T-helper 22 cell (primary cell): ENCODE measurements around the gene YIF1A.
A peak's percentile ranks its signal among the peaks of the same experiment; 100 is the strongest.
"Not testable (repeated sequence)": the region's sequence is repeated elsewhere in the genome, so short reads cannot be mapped to it uniquely, and the experiment has no call there.

ENCODE experiments used
- DNase-seq: peaks from one replicate; pipeline ENCODE4 v3.0.0-alpha.2; 2020; ENCODE audit warnings: low read depth

YIF1A gene

DNA sequence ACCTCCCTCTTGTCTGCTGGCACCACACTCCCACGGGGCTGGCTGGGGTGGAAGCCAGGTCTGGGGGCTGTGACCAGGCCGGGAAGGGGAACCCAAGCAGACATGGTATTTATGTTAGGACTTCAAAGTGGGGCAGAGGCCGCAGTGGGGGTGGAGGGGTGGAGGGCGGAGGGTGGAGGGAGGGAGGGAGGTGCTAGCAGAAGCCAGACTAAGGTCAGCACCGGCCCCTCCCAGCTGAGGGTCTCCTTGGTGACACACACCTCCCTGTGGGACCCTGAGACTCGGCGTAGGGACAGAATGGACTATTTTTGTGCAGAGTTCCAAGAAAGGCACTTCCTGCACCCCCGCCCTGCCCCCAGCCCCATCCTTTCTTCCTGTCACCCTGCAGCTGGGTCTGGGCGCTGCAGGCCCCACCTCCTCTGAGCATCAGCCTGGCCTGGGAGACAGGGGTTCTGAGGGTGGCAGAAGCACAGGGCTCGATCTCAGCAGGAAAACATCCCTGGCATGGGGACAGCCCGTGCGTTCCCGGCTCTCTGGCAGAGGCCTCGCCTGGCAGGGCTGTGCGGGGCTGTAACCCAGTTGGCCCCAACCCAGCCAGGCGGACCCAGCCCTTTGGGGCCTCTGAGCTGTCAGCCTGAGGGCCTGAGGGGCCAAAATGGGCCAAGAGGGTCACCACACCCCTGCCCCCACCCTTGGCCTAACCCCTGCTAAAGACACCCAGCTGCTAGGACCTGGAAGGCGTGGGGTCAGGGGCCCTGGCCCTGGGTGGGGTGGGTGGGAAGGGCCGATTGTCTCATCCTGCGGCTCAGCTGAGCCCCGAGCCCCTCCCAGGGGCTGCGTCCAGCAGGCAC is 37.5 kb upstream of the YIF1A start:
- no peak for DNase-seq

DNA sequence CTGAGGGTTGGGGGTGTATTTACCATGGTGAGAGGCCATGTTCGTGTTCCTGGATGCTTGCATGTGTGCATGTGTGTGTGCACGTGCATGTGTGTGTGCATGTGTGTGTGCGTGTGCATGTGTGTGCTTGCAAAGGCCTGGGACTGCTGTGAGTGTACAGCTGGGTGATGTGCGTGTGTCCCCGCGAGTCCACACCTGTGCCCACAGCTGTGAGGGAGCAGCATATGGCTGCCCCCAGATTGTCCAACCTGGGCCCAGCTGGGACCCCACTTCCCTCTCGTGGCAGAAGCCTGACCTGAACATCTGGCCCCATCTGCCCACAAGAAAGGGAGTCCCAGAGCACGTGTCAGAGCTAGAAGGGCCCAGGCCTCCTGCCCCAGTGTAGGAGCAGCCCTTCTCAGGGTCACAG is 36.3 kb upstream of the YIF1A start:
- no peak for DNase-seq

DNA sequence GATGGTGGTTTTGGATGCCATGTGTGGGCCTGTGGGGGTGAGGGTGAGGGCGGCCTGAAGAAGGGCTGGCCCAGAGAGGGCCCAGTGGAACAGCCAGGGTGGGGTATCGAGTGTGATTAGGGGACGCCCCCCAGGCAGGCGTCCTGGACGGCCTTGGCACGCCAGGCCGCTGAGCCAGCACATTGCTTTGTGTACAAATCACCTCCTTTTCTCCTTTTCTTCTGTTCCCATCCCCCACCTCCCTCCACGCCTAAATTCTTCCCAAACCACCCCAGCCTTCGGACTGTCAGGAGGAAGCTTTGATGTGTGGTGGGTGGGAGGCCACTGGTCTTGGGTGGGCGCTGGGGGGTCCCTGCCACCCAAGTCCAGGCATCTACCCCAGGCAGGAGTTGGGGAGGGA is 35.7 kb upstream of the YIF1A start:
- no peak for DNase-seq

DNA sequence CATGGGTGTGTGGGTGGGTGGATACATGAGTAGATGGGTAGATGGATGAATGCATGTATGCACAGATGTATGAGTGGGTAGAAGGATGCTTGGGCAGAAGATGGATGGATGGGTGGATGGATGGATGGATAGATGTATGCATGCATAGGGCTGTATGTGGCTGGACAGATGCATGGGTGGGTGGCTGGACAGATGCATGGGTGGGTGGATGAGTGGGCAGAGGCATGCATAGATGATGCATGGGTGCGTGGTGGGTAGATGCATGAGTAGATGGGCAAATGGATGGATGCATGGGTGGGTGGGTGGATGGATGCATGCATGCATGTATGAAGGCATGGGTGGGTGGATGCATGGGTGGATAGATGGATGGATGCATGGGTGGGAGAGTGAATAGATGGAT is 34.7 kb upstream of the YIF1A start:
- no peak for DNase-seq

DNA sequence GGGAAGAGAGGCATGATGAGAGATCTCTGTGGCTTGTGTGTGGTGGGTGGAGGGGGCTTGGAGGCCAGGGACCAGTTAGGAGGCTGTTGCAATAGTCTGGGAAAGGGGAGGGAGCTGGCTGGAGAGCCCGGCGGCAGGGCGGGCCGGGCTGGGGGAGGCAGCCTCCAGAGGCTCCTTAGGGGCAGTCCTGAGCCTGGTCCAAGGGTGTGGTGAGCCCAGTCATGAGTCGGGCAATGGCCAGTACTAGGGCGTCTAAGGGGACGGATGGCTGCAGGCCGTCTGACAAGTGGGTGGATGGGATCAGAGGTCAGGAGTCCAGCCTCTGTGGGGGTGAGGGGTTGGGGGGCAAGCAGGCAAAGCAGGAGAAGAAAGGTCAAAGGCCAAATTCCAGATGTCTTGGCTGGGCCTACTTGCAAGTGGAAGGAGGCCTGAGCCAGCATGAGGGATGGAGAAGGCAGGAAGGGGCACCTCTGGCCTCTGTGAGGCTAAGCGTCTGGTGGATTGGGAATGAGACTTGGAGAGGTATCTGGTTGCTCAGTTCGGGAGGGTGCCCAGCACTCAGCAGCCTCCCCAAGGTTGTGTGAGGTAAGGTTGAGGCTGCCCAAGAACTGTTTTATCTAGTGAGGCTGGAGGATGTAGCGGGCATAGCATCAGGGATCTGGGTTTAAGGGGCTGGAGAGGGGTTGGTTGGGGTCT is 33.9 kb upstream of the YIF1A start:
- DNase-seq, result no peak

DNA sequence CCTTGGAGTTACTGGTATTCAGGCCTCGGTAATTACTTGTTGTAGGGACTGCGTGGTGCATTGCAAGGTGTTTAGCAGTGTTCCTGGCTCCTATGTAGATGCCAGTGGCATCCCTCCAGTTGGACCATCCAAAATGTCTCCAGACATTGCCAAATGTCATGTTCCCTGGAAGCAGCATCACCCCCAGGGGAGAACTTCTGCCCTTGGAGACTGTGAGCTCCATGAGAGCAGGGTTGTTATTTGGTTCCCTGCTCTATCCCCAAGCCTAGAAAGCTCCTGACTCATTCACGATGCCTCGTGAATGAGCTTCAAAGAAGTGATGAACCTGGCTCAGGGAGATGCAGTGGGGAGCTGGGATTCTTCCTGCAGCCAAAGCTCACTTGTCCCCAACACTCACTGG is 32.7 kb upstream of the YIF1A start:
- no peak for DNase-seq

DNA sequence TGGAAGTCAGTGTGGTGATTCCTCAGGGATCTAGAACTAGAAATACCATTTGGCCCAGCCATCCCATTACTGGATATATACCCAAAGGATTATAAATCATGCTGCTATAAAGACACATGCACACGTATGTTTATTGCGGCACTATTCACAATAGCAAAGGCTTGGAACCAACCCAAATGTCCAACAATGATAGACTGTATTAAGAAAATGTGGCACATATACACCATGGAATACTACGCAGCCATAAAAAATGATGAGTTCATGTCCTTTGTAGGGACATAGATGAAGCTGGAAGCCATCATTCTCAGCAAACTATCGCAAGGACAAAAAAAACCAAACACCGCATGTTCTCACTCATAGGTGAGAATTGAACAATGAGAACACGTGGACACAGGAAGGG is 31.8 kb upstream of the YIF1A start:
- not testable (repeated sequence) for DNase-seq

DNA sequence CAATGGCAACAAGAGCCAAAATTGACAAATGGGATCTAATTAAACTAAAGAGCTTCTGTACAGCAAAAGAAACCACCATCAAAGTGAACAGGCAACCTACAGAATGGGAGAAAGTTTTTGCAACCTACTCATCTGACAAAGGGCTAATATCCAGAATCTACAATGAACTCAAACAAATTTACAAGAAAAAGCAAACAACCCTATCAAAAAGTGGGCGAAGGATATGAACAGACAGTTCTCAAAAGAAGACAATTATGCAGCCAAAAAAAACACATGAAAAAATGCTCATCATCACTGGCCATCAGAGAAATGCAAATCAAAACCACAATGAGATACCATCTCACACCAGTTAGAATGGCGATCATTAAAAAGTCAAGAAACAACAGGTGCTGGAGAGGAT is 31.3 kb upstream of the YIF1A start:
- not testable (repeated sequence) for DNase-seq

DNA sequence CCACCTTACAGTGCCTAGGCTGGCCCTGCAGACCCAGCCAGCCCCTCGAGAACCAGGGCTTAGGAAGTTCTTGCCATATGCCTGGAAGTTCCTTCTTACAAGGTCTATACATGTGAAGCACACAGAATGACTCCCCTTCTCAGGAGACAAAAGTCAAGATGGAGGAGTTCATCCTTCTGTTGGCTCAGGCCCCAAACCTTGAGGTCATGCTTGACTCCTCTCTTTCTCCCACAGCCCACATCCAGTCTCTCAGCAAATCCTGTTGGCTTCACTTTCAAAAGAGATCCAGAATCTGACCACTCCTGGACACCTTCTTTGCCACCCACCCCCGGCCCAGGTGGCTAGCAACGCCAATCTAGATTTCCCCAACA is 29.6 kb upstream of the YIF1A start:
- no peak for DNase-seq

DNA sequence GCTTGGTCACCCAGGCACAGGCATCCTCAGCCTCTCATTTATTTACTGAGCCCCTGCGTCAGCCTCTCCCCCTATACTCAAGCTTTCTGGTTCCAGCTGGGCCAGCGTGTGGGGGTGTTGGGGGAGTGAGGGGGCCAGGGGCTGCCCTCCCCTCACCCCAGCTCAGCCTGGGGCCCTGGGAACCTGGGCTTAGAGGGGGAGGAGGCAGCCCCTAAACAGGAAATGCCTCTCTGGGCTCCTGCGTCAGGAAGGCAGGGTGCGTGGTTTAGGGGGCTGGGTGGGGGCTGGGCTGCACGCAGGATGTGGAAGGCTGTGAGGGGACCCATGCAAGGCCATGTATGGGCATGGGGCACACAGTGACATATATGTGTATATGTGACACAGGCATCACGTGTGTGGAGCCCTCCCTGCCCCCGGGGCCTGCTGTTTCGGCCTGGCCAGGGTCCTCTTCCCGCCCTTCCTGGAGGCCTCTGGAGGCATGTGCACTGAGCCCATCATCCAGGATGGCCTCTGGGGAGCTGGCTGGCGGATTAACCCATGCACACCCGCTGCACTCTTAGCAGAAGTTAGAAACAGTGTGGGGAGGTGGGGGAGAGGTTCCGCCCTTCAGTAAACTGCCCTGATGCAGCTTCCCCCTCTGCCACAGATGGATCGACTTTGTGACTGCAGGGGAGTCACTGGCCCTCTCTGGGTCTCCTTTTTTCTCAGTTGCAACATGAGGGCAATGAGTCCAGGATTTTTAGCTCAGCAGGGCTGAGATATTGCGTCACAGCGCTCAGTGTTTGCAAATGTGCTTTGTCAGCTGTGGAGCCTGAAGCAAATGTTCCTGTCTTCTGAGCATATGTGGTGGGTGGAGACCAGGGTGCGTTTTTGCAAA is 29.0 kb upstream of the YIF1A start:
- no peak for DNase-seq

DNA sequence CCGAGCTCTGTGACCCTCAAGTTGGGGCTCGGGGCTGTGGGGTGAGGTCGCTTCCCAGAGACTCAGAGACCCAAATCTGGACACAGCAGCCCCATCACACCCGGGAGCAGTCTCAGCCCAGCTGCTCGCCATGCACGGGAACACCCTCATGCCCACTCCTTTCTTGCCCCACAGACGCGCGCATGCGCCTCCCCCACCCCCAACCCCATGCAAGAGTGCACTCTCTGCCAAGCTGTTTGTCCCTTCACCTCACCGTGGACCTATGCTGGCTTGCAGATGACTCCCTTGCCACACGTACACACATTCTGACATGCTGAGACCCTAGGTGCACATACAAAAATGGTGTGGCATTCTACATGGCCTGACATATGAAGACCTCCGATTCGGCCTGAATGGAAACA is 28.4 kb upstream of the YIF1A start:
- no peak for DNase-seq

DNA sequence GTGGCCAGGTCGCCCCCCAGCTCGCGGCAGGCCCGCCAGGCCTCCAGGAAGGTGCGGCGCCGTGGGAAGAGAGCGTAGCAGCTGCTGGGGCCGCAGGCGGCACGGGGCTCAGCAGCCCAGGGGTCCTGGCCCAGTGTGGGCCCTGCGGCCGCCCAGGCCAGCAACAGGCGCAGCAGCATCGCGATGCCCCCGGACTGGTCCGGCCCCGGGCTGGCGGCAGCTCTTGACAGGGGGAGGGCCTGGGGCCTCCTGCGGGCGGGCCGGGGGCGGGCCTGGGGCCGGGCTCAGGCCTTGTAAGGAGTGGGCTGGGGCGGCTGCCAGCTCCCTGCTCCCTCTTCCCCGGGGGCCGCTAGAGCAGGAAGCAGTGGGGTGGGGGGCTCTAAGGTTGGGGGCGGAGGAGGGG is 27.9 kb upstream of the YIF1A start, which contains the start of gene CD248:
CD248 (minus strand) TSS at position 196 of the 403 bp plus-strand sequence; CDS start at position 179, 17 bp downstream.
- DNase-seq, result no peak

DNA sequence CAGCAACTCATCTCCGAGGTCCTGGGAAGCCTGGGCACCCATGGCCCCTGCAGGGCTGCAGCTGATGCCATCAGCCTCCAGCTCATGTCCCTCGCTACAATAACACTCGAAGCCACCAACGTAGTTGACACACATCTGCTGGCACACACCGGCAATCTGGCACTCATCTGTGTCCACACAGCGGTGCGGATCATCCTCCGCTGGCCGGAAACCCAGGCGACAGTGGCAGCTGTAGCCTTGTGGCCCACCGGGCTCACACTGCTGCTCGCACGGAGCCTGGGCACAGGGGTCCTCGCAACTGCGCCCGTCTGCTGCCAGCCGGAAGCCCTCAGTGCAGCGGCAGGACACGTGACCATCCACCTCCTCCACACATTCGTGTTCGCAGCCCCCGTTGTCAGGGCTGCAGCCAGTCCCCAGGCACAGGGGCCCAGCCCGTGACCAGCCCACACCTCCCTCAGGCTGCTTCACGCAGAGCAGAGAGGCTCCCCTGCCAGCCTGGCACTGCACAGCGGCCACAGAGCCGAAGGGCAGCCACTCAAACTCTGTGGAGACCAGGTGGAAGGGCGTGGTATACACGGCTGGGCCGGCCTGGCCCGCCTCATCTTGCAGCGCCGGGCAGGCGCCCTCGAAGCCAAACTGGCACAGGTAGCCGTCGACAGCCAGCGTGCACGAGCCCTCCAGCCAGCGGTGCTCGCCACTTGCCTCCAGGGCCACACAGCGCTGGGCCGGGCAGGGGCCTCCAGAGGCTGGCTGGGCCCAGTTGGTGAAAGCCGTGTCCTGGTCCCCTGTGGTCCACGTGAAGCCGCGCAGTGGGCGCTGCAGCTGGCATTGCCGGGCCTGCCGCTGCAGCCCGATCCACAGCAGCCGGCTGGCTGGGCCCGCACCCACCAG is 27.2 kb upstream of the YIF1A start:
- DNase-seq, result no peak

DNA sequence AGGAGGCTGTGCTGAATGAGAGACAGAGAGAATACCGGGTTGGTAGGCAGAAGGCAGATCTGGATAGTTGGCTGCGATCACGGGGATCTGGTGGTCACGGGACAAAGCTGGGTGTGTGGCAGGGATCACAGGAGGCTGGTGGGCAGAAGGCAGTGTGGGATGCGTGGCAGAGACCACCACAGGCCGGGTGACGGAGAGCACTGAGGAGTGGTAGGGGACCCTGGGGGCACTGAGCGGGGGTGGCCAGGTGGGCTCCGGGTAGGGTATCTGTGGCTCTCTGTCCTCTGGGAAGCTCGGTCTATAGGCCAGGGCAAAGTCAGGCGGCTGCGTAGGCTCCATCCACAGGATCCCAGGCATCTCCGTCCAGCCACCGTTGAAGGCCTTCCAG is 26.5 kb upstream of the YIF1A start:
- no peak for DNase-seq

DNA sequence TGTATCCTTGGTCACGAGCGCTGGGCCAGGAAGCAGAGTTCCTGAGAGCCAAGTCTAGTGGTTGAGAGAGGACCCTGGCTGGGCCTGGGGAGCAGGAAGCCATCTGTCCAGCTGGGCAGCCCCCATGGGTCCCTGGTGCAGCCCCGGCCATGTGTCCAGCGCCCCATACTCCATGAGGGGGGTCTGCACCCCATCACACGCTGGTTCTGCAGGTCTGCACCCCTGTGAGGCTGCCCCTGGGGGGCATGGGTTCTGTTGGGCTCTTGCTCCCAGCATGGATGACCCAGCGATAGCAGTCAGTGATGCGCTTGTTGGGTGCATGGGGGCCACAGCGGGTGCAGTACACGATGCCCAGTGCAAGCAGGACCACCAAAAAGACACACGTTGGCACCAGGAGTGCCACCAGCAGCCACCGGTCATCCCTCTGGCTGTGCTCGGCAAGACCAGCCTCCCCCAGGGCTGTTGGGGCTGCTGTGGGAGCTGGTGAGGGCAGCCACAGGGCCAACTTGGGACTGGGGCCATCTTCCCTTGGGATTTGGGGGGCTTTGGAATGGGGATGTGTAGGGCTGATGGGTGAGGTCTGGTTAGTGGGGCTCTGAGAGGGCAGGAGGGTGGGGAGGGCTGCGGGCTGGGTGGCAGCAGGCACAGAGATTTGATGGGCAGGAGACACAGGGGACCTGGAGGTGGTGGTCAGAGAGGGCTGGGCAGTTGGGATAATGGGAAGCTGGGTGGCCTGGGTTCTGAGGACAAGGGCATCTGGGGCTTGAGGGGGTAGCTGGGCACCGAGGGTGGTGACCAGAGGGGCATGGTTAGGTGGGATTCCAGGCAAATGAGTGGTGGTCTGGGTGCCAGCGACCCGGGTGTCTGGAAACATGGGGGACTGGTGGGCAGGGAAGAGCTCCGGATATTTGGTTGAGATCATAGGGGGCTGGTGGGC is 25.9 kb upstream of the YIF1A start:
- DNase-seq, result no peak

DNA sequence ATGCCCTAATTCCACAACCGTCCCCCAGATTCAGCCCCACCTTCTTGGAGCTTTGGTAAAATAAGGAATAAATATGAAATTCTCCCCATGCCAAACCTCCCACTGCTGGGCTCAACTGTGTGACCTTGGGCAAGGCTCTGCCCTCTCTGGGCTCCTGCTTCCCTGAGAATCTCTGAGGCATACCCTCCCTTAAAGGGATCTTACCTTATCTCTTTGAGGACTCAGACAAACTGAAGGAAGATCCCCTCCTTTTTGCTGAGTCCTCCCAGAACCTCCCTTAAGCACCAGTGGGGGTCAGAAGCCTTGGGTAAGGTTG is 25.2 kb upstream of the YIF1A start:
- no peak for DNase-seq

DNA sequence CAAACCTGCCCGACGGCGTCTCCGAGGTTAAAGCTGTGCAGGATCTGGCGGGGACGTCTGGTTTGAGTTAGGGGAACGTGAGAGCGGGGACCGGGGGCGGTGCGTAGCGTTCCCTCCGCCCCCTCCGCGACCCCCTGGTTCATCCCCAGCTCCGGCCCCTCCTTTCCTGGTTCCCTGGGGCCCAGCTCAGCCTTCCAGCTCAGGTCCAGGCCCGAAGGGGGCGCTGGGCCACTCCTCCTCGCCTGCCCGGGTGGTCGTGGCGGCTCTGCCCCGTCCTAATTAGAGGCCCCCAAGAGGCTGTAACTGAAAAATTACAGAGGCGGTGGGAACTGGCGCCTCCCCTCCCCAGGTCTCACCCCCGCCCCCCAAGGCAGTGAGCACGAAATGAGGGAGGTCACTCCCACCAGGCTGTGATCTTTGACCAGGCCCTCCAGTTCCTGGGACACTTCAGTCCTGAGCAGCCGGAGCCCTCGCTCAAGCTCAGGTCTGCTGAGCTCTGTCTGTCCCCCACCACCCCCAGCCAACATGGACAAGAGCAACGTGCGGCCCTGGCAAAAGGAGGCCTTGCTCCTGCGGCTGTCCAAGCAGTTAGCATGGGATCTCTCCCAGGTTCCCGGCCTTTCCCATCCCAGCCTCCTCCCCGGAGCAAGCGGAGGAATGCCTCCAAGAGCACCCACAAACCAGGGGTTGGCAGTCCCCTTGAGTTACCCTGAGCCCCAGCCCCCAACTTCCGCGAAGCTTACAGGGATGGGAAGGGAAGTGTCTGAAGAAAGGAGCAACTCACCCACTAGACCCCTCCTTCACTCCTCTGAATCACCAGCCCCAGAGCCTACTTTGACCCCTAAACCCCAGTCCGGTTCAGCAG is 24.6 kb upstream of the YIF1A start:
- no peak for DNase-seq

DNA sequence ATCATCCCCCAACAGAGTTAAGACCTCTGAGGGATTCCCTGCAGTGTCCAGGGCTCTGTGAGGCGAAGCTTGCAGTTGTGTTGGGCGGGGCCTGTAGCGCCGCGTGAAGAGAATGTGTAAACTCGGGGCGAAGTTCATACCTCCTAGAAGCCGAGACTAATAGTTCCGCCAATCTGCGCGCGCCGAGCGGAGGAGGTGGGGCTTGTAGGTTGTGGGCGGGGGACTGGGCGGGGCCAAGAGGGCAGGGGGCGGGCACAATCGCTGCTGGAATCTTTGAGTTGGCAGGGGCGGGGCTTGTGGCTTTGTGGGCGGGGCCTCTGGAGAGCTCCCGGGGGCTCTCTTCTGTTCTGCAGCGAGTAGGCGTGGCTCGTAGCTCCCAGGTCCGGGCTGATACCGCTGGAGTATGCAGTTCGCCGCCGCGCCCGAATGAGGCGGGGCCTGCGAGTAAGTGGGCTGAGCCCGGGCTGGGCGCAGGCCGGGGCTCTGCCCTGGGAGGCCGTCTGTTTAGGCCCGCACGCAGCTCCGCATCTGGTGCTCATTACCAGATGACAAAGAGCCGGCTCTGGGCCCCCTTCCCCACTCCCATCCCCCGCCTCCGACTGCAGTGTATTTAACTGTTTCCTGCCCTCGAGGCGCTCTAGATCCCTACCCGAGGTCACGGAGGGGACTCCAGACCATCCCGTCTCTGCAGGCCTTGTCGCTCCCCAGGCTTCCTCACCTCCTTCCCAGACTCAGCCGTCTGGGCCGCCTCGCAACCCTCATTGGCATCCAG is 23.8 kb upstream of the YIF1A start:
- DNase-seq, result peak; percentile 96
